ENCODE results near the gene TRPM8. TPM values are rescaled to one million over a fixed set of nuclear protein-coding genes. Genes with fewer than 3 reads are reported as not detected.
"Not testable (repeated sequence)": the region's sequence is repeated elsewhere in the genome, so short reads cannot be mapped to it uniquely, and the experiment has no call there.

The TRPM8 gene
- polyA plus RNA-seq (ENCODE audit: insufficient read length in 4 of 4) = under 1 TPM in 3 of 4 donors, not detected in 1; 0.10 to 0.31 (median 0.23) TPM

DNA sequence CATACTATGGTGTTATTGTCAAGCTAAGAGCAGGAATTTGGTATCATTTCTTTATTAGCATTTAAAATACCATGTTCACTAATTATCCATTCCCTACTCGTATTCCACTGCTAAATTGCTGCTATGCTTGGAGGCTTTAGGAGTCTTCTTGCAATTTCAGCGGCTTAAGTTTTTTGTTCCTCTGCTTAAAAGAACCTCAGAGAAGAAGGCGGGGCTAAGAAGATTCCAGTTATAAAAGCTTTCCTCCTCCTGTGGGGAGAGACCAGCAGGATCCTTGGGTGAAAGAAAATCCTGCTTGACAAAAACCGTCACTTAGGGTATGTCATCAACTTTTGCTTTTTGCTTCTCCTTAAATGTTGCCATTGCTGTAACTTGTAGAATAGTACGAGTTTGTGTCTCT is at the start of gene TRPM8:
Gene TRPM8, plus strand, starts transcription at position 258 of the 400 bp plus-strand sequence. CDS start 9,165 bp downstream, outside the sequence.
- DNase-seq (ENCODE audit: low read depth in 4 of 4, low spot score in 3 of 4) = no peak

DNA sequence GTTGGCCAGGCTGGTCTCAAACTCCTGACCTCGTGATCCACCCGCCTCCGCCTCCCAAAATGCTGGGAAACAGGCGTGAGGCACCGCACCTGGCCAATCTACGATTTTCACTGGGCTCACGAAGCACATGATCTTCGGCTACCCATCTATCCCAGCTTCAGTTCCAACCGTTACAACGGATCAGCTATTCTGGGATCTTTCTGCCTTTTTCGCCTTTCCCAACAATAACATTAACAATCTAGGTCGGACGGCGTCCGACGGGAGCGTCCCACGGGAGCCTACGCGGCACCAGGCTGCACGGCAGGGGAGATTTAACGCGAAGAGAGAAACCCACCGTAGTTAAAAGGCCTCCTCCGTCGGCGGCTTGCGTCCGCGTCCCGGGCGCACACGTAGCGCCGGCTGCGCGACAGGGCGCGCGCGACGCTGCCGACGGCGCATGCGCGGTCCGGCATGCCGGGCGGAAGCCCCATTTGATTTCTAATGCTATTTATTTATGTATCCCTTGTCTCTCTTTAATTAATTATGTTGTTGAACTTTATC is 49.1 kb upstream of the TRPM8 start, which contains the start of gene MSL3B:
Gene MSL3B, minus strand, starts transcription at position 394 of the 540 bp plus-strand sequence.
- peak in 3 of 4 donors; percentile 22 to 35 (median 26) for DNase-seq (ENCODE audit: low read depth in 4 of 4, low spot score in 3 of 4)

DNA sequence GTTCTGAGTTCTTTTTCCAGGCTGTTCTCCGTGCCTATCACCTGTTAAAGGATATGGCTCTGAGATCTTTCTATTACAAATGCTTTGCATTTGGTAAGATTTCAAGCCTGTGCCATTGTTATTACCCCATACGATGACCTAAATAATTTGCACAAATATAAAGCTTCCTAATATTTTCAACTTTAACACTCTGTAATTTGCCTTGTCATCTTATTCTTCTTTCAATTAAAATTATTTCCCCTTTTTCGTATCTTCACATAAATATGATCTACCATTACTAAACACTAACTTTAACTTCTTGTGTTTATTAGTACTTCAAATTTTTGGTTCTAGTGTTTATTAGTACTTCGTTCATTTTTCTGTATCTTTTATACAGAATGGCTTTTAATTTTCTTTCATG is 45.7 kb upstream of the TRPM8 start:
- DNase-seq (ENCODE audit: low read depth in 4 of 4, low spot score in 3 of 4) = no peak

DNA sequence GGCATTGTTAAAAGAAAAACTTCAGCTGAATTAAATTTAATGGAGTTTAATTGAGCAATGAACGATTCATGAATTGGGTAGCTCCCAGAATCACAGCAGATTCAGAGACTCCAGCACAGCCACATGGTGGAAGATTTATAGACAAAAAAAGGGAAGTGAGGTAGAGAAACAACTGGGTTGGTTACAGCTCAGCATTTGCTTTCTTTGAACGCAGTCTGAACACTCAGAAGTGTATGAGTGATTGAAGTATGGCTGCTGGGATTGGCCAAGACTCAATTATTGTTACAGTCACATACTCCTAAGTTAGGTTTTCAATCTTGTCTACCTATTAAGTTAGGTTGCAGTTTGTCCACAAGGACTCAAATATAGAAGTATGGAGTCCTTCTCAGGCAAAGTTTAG is 45.0 kb upstream of the TRPM8 start:
- DNase-seq (ENCODE audit: low read depth in 4 of 4, low spot score in 3 of 4) = not testable (repeated sequence)

DNA sequence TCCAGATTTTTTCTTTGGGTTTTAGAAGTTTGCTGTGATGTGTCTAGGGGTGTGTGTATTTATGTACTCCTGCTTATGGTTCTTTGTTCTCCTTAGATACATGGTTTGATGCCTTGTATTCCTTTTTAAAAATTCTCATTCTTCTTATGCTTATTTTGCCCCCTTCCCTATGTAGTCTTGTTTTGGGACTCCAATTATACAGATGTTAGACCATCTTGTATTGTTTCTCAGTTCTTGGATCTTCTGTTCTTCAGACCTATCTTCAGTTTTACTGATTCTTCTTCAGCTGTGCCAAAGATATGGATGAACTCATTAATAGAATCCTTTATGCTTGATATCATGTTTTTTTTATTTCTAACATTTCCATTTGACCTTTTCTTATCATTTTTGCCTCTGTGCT is 34.8 kb upstream of the TRPM8 start:
- no peak for DNase-seq (ENCODE audit: low read depth in 4 of 4, low spot score in 3 of 4)

DNA sequence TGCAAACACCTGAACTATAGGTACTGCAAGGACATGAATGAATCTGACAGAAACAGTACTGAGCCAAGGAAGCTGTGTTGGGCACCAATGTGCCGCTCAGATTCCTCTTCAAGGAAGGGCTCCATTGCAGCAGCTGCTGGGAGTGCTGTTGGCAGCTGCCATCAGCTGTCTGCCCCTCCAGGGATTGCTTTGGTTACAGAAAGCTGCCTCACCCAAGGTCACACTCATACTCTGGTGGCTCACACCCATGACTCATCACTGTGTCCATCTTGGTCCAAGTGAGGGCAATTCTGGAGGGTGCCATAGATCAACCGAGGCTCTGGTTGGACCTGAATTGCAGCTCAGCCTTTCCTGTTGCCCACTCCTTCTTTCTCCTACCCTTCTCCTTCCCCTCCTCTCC is 24.4 kb upstream of the TRPM8 start:
- DNase-seq (ENCODE audit: low read depth in 4 of 4, low spot score in 3 of 4) = no peak

DNA sequence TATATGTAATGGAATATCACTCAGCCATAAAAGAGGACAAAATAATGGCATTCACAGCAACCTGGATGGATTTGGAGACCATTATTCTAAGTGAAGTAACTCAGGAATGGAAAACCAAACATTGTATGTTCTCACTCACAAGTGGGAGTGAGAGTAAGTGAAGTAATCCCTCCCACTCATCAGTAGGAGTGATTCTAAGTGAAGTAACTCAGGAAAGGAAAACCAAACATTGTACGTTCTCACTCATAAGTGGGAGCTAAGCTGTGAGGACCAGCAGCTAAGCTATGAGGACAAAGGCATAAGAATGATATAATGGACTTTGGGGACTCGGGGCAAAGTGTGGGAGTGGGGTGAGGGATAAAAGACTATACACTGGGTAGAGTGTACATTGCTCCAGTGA is 20.9 kb upstream of the TRPM8 start:
- not testable (repeated sequence) for DNase-seq (ENCODE audit: low read depth in 4 of 4, low spot score in 3 of 4)

DNA sequence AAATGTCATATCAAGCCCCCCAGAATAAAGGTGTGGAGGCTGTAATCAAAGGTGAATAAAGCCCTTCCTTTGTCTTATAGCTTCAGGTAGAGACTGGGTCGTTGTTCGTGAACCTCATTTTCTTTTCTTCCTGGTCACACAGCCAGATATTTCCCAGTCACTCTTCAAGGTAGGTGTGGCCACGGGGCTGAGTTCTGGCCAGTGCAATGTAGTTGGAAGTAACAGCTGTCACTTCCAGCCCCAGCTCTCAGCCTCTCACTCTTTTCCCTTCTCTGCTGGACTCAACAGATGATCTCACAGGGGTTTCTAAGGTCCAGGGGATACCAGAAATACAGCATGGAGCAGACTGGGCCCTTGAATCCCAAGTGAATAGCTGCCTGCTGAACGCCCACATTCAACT is 15.8 kb upstream of the TRPM8 start:
- no peak for DNase-seq (ENCODE audit: low read depth in 4 of 4, low spot score in 3 of 4)

DNA sequence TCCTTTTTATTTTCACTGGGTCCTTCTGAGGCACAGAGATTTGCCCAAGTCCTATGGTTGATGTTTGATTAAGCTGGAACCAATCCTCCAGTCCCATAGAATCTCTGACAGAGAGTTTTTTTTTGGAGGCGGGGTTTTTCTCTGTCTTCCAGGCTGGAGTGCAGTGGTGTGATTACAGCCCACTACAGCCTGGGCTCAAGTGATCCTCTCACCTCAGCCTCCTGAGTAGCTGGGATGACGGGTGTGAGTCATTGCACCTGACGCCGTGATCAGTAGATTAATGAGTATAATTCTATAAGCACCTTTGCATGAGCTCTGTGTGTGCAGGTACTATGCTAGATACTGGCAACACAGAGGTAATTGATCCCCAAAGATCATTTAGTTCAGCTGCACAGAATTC is 15.3 kb upstream of the TRPM8 start:
- no peak for DNase-seq (ENCODE audit: low read depth in 4 of 4, low spot score in 3 of 4)

DNA sequence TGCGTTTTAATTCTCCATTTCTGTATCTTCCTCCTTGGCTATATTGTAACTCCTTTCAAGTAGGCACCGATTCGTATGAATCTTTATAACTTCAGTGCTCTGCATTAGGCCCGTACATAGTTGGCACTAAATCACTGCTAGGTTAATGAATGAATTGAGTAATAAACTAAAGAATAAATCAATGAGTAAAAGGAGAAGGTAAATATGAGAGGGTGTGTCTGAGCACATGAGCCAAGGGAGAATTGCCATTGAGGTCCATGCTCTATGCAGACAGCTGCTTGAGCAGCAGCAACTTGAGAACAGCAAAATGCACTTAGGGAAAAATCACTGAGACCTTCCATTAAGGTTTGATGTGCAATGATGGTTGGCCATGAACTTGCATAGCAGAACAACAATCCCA is 11.2 kb upstream of the TRPM8 start:
- no peak for DNase-seq (ENCODE audit: low read depth in 4 of 4, low spot score in 3 of 4)

DNA sequence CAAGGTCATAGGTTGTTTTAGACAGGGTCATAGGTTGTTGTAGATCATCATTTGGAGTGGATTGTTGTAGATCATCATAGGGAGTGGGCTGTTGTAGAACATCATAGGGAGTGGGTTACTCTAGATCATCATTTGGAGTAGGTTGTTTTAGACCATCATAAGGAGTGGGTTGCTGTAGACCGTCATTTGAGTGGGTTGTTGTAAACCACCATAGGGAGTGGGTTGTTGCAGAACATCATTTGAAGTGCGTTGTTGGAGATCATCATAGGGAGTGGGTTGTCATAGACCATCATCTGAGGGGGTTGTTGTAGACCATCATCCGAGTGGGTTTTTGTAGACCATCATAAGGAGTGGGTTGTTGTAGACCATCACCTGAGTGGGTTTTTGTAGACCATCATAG is 9.5 kb upstream of the TRPM8 start:
- no peak for DNase-seq (ENCODE audit: low read depth in 4 of 4, low spot score in 3 of 4)

DNA sequence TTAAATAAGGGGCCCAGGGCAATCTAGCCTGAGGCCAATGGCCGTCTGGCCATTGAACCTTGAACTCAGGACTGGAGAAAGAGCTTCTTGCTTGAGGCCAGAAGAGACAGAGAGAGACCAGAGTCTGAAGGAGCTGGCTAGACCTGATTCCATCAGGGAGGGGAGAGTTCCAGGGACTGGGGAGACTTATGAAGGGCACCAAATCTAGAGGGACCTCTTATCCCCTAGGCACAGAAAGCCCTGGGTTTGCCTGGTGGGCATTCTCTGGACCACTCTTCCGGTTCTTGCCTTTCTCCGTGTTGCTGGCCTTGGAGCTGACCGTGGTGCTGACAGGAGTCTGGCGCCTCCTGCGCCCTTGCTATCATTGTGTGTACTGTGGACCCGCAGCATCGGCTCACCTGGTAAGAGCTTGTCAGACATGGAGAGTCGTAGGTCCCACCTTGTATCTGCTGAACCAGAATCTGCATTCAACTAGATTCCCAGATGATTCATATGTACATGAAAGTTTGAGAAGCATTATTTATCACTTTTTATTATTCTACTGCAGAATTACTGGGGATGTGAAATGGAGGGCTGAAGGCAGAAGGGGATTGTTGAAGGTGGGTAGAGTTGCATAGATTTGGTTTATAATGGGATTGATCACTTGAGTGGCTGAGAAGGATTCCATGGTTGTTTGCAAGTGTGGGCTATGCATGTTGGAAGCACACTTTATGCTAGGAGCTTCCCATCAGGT is 4.3 kb upstream of the TRPM8 start:
- DNase-seq (ENCODE audit: low read depth in 4 of 4, low spot score in 3 of 4) = peak; percentile 31 to 55 (median 38)

DNA sequence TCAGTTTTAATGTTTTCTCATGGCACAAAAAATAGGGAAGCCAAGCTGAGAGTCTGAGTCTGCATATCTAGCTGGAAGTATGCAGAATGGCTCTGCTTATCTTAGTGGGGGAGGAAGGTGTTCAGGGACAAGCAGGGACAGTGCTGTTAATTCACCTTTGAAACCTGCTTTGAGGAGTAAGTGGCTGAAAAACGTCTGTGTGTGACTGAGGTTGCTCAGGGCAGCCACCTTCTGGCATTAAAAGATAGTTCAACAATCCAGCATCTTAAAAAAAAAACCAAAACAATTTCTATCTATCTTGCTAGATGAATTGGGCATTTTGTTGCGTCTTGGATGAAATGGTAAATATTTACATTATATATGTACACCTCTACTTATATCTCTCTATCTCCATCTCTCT is 2.0 kb upstream of the TRPM8 start:
- no peak for DNase-seq (ENCODE audit: low read depth in 4 of 4, low spot score in 3 of 4)

DNA sequence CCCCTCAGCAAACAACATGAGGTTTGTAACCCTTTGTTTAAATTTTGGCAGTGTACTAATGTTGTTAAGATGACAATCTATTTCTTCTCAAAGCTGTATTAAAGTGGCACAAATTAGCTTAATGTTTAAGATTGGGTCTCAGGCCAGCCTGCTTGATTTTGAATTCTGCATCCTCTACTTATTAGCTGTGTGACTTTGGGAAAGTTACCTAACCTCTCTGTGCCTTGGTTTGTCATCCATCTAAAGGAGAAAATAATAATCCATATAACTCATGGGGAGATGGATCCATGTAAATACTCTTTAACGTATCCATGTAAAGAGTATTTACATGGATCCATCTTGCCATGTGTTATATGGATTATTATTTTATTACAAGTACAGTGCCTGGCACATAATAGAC is 2.1 kb downstream of the TRPM8 start:
- no peak for DNase-seq (ENCODE audit: low read depth in 4 of 4, low spot score in 3 of 4)

DNA sequence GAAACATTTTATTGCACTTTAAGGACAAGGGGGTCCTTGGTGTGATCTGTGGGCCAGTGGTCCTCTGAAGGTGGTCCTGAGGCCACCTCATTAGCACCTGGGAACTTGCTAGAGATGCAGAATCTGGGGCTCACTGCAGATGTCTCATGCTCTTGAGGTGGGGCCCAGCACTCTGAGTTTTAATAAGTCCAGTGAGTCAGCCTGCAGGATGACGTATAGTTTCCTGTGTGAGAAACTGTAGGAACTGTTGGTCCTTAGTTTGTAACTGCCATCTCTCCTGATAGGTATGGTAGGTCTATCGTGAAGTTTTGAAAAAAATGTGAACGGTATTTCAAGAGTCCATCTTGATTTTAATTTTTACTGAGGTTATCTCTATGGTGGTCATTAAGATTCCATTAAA is 2.8 kb downstream of the TRPM8 start:
- DNase-seq (ENCODE audit: low read depth in 4 of 4, low spot score in 3 of 4) = no peak

DNA sequence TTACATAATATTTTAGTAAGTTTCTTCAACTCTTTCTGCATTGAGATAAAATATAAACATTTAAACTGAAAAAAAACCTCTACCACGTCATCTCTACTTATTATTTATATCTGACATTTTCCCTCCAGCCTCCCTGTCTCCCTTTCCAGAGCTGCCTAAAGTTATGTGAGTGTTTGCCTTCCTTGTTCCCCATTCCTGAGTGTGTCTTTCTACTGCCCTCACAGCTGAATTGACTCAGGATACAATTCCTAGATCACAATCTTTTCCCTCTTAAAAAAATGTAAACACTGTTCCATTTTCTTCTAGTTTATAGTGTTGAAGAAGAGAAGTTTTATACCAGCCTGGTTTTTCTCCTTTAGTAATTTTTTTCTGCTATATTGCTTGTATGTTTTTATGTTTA is 5.3 kb downstream of the TRPM8 start:
- no peak for DNase-seq (ENCODE audit: low read depth in 4 of 4, low spot score in 3 of 4)

DNA sequence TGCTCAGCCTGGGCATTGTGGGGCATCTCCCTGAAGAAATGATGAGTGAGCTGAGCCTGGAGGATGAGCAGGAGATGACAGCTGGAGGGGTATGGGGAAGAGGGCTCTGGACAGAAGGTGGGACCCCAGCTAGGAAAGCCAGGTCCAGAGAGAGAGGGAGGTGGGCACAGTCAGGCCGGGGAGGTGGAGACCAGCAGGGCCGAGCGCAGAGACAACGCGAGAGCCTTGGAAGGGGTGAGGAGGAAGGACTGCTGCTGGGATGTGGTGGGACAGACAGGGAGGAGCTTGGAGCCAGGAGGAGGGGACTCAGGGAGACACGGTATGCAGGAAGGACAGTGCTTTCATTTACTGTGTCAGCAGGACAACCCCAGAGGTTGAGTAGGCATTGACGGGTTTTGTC is 8.2 kb downstream of the TRPM8 start:
- DNase-seq (ENCODE audit: low read depth in 4 of 4, low spot score in 3 of 4) = no peak

DNA sequence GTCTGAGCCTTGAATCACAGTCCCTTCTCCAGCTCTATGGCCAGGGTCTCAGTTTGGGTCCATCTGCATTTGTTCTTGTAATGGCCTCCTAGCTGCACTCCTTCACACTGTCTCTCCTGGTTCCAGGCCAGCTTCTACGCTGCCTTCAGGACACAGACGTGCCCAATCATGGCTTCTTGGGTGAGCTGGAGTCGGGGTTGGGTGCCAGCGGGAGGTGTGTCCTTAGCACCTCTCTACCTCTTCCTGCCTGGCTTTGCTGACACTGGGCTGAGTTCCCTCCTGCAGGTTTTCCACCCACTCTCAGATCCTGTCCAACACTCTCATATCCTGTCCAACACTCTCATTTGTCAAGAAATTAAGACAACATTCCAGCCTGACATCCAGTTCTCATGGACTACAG is 9.6 kb downstream of the TRPM8 start:
- DNase-seq (ENCODE audit: low read depth in 4 of 4, low spot score in 3 of 4) = no peak

DNA sequence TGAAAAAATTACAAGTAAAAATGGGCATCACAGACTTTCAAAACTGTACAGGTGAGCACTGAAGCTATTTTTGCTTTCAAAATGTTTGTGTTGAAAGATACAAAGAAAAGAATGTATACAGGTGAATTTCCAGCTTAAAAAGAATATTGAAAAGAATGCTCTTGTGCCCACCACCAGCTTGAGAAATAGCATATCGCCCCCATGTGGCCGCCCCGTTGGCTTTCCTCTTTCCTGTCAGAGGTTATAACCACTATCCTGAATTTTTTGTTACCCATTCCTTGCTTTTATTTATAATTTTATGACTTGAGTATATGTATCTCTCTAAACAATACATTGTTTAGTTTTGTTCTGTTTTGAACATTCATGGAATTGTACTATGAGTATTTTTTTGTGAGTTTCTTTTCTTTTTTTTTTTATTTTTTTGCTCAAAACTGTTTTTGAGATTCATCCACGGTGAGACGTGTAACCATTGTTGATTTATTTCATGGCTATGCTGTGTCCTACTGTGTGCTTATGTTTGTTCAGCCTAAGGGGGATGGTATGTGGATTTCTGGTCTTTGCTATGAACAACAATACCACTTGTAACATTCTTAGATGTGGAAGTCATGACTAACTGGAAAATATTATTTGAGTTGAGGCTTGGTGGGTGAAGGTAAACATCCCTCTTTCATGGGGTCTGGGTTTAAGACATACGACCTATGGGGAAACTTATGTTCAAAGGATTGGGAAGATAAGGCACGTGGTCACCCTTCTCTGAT is 11.6 kb downstream of the TRPM8 start:
- no peak for DNase-seq (ENCODE audit: low read depth in 4 of 4, low spot score in 3 of 4)

DNA sequence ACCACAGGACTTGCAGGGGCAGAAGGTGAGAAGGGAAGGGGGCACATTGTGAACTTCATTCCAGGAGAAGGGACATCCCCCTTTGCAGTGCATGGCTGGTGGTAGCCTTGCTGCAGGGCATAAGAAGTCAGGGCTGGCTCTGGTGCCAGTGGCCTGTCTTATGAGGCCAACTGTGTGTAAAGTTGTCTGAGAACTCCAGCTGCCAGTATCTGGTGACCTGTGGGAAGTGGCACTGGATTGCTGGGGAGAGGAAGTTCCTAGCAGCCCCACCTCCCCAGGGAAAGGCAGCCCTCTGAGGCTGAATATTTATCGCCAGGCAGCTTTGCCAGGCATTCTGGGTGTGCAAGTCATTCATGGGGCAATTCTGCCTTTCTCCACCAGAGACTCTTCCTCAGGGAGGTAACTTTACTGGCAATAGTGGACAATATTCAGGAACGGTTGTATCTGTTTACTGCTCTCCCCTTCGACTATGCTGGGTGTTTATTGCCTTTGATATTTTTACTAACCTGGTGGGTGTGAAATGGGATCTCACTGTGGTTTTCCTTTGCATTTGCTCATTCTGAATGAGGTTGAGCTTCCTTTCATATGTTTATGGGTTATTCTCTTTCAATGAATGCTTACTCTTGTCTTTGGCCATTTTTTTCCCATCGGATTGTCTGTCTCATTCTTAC is 12.3 kb downstream of the TRPM8 start:
- no peak for DNase-seq (ENCODE audit: low read depth in 4 of 4, low spot score in 3 of 4)

DNA sequence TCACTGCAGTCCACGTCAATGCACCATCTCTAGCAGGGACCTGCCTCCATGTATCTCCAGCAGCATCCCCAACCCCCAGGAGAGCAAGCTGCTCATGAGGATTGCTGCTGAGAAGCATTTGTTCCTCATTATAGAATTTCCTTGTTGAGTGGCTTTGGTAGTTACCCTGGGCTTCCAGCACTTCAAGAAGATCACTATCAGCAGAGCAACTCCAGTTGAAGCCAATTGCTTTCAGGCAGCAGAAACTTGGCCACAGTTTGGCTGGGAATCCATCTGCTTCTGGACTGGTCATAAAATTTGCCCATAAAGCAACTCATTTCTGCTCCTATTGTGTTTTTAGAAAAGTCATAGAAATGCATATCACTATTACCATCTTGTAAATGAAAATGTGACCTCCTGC is 17.4 kb downstream of the TRPM8 start:
- DNase-seq (ENCODE audit: low read depth in 4 of 4, low spot score in 3 of 4) = no peak
